ENCODE measurements around the gene OR2C3. TPM values are rescaled to one million over a fixed set of nuclear protein-coding genes. Genes with fewer than 3 reads are reported as not detected.

OR2C3 gene
- total RNA-seq, 1 donor, result not detected

DNA sequence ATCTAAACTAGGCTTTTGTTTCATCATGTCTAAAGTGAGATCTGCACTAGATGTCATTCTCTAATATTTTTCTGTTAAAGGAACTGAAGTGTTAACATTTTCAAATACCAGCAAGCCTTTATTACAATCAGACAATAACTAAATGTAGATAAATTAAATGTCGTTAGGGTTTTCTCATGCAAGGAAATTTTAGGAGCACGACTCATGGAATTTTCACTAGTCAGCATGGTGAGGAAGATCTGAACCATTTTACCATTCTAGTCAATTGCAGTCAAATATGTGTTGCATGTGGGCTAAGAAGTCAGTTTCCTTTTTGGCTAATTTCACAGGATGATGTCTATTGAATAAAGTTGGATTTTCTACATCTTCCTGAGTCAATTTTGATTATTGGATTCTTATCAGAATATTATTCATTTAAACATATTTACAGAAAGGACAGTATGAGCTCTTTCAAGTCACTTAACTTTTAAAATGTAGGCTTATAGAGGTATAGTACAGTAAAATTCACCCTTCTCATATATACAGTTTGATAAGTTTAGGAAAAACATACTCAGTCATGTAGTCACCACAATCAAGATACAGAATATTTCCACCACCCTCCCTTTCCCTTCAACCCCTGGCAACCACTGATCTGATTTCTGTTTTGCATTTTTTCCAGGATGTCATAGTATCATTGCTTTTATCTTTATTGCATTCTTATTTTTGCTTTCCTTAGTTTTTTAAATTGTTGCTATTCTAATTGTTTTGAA lies 21.9 kb upstream of the OR2C3 start:
- DNase-seq (ENCODE audit: low read depth), result no peak
- TF ChIP-seq, protein P1, sequence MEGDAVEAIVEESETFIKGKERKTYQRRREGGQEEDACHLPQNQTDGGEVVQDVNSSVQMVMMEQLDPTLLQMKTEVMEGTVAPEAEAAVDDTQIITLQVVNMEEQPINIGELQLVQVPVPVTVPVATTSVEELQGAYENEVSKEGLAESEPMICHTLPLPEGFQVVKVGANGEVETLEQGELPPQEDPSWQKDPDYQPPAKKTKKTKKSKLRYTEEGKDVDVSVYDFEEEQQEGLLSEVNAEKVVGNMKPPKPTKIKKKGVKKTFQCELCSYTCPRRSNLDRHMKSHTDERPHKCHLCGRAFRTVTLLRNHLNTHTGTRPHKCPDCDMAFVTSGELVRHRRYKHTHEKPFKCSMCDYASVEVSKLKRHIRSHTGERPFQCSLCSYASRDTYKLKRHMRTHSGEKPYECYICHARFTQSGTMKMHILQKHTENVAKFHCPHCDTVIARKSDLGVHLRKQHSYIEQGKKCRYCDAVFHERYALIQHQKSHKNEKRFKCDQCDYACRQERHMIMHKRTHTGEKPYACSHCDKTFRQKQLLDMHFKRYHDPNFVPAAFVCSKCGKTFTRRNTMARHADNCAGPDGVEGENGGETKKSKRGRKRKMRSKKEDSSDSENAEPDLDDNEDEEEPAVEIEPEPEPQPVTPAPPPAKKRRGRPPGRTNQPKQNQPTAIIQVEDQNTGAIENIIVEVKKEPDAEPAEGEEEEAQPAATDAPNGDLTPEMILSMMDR (IDR thresholded peaks at IDR 0.05; ENCODE audit: insufficient read depth, low read length), result no peak
- no peak overlapping the region for H3K4me3 ChIP-seq (ENCODE audit: low read depth, low read length)

DNA sequence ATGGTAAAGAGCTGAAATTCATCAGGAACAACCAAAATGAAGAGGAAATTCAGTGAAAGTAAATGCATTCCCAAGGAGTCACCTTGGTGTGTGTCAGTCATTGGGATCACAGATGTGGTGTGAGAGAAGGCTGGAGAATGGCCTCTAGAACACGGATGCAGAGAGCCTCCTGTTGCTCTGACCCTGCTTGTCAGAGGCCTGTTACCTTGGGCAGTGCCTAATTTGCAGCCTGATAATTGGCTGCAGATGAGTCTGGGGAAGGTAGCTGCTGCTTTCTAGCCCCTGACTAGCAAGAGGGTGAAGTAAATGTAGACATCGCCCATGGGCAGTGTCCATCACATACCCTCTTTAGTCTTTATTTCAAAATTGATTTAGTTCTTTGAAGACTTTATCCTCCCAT lies 16.0 kb upstream of the OR2C3 start:
- no peak overlapping the region for H3K4me3 ChIP-seq (ENCODE audit: low read depth, low read length)
- DNase-seq (ENCODE audit: low read depth), result no peak
- TF ChIP-seq, protein P1 (IDR thresholded peaks at IDR 0.05; ENCODE audit: insufficient read depth, low read length), result no peak

DNA sequence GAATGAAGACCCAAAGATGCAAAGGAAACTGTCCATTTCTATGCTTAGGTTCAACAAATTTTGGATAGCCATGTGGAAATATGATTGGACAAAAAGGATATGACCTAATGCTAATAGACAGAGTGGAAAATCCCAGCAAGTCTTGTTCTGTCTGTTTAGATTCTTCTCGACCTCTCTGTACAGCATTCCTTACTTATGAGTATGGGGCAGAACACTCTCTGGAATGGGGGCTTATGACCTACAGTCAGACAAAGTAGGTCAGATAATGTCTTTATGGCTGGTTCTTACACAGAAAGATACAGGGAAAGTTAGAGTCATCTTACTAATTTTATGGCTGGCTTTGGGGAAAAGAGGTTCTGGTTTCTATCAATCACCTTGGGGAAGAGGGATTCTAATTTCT lies 15.5 kb upstream of the OR2C3 start:
- no peak for DNase-seq (ENCODE audit: low read depth)
- no peak overlapping the region for H3K4me3 ChIP-seq (ENCODE audit: low read depth, low read length)
- TF ChIP-seq, protein P1 (IDR thresholded peaks at IDR 0.05; ENCODE audit: insufficient read depth, low read length), result no peak

DNA sequence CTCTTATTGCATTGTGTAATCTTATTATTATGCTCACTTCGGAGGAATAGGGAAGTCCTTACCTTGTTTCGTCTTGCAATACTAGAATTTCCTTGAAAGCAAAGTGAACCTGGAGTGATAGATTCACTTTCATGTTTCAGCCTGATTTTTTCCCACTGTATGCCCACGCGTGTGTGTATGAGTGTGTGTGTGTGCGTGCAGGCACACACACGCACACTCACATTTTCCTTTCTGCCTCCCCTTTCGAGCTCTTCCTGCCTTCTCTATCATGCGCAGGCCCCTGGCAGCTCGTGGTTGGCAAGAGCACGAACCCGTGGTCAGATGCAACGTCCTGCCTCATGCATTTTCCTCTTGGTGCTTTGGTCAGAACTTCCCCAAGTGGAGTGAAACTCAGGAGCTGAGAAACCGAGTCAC lies 12.5 kb upstream of the OR2C3 start, which contains the start of gene GCSAML:
TSS of gene GCSAML (plus strand) at position 366 of the 414 bp plus-strand sequence. CDS start 58 bp downstream, outside the sequence.
- no peak within 1 kb of the TSS for H3K4me3 ChIP-seq (ENCODE audit: low read depth, low read length)
- TF ChIP-seq, protein P1 (IDR thresholded peaks at IDR 0.05; ENCODE audit: insufficient read depth, low read length), result no peak

DNA sequence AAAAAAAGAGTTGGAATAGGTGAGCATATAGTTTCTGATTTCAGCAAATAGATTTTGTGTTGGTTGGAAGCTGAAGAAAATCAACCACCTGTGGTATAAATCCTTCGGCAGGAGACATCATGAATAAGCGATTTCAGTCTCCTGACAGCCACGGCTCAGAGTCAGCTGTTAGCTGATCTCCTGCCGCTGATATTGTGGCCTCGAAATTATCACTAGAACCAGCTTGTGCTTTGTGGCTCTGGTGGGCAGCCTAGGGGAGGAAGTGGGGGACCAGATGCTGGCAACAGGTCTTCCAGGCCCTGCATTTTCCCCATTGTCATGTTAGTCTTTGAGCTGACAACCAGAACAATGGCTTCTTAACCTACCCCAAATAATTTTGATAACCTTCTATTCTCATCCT lies 11.9 kb upstream of the OR2C3 start:
- H3K4me3 ChIP-seq (ENCODE audit: low read depth, low read length), result no peak overlapping the region
- TF ChIP-seq, protein P1 (IDR thresholded peaks at IDR 0.05; ENCODE audit: insufficient read depth, low read length), result no peak
- DNase-seq (ENCODE audit: low read depth), result no peak

More for the DNA sequence above, 12.5 kb upstream of the OR2C3 start, which contains the start of gene GCSAML:
- no peak for DNase-seq (ENCODE audit: low read depth)

DNA sequence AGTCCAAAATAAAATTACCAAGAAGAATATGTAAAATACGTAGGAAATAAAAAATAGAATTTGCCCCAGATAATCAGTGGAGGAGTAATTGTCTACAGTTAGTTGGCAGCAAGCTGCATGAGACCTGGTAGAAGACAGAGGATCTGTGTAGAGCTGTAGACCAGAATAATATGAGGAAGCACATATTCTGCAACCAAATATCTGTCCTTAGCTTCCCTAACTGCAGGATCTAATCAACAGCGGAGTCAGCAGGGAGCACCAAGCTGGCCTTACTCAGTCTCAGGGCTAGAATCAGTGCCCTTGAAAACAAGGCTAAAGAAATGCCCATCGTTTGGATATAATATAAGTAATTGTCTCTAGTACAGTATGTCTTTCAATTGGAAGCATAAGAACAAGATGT lies 6.6 kb upstream of the OR2C3 start:
- no peak for DNase-seq (ENCODE audit: low read depth)
- no peak overlapping the region for H3K4me3 ChIP-seq (ENCODE audit: low read depth, low read length)
- TF ChIP-seq, protein P1 (IDR thresholded peaks at IDR 0.05; ENCODE audit: insufficient read depth, low read length), result no peak

Measured in fibroblast of the aortic adventitia (primary cell).